Prostate gland (tissue), 2 donors: ENCODE measurements around the gene ABHD11.

Experiments used
- POLR2A ChIP-seq: fragments of 450-650 bp; IDR thresholded peaks from one replicate; pipeline ENCODE4 v1.6.1; 2016; ENCODE audit warnings: antibody characterized with exemption, mild to moderate bottlenecking
- POLR2AphosphoS5 ChIP-seq: sonication (generic); formaldehyde crosslinking; IDR thresholded peaks from one replicate; pipeline ENCODE4 v1.6.1; 2017; ENCODE audit warnings: antibody characterized with exemption
- TF ChIP-seq, protein P1 (sequence below), 4 experiments: fragments of 200-600 bp in 2 of 4; fragments of 450-650 bp in 2 of 4; sonication (generic) in 2 of 4; IDR thresholded peaks; 1 replicate in 3 of 4; 2 replicates in 1 of 4; pipeline ENCODE4 v1.5.1; 2016 to 2019; ENCODE audit warnings: antibody characterized with exemption in 4 of 4, mild to moderate bottlenecking in 2 of 4, moderate library complexity in 2 of 4

DNA sequence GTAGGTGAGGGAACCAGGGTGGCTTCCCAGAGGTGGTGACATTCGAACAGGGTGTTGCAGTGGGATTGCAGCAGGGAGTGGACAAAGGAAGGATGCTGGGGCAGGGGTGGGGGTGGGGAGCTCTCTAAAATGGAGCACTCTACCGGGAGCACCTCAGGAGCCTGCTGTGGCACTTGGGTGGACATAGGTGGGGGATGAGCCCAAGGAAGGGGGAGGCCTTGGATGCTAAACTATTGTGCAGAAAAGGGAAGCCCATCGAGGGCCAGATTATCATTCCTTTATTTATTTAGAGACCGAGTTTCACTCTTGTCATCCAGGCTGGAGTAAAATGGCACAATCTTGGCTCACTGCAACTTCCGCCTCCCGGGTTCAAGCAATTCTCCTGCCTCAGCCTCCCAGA is 15.8 kb downstream of the ABHD11 start:
- TF ChIP-seq, protein P1, sequence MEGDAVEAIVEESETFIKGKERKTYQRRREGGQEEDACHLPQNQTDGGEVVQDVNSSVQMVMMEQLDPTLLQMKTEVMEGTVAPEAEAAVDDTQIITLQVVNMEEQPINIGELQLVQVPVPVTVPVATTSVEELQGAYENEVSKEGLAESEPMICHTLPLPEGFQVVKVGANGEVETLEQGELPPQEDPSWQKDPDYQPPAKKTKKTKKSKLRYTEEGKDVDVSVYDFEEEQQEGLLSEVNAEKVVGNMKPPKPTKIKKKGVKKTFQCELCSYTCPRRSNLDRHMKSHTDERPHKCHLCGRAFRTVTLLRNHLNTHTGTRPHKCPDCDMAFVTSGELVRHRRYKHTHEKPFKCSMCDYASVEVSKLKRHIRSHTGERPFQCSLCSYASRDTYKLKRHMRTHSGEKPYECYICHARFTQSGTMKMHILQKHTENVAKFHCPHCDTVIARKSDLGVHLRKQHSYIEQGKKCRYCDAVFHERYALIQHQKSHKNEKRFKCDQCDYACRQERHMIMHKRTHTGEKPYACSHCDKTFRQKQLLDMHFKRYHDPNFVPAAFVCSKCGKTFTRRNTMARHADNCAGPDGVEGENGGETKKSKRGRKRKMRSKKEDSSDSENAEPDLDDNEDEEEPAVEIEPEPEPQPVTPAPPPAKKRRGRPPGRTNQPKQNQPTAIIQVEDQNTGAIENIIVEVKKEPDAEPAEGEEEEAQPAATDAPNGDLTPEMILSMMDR (IDR thresholded peaks at IDR 0.05): no peak
- TF ChIP-seq POLR2AphosphoS5: no peak
- TF ChIP-seq POLR2A: no peak
